ENCODE results near the gene PRELP.
"Not testable (repeated sequence)": the region's sequence is repeated elsewhere in the genome, so short reads cannot be mapped to it uniquely, and the experiment has no call there.

PRELP gene

DNA sequence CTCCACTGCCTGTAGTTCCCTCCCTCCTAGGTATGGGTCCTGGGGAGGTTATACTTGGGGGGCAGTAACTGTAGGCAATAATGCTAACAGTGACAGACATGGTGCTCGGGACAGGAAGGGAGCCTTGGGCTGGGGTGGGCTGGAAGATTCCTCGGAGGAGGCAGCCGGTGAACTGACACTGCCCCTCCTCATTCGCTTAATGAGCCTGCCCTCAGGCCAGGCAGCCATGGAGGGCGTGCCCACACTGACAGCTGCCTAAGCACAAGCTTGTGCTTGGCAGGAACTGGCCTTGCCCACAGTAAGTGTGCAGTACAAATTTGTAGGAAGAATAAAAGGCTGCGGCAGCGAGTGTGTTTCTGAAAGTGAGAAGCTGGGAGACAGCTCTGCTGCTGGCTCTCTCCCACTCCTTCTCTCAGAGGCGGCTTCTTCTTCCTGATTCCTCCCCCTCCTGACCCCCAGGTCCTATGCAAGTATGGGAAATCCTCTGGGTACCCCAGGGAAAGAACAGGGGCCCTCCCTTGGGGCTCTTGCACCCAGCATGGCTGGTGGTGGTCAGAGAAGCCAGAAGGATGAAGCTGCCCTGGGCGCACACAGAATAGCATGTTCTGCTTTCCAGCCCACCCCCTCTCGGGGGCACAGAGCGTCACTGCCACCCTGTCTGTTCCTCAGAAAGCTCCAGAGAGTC is 42.0 kb downstream of the PRELP start:
- TF ChIP-seq, protein P1, sequence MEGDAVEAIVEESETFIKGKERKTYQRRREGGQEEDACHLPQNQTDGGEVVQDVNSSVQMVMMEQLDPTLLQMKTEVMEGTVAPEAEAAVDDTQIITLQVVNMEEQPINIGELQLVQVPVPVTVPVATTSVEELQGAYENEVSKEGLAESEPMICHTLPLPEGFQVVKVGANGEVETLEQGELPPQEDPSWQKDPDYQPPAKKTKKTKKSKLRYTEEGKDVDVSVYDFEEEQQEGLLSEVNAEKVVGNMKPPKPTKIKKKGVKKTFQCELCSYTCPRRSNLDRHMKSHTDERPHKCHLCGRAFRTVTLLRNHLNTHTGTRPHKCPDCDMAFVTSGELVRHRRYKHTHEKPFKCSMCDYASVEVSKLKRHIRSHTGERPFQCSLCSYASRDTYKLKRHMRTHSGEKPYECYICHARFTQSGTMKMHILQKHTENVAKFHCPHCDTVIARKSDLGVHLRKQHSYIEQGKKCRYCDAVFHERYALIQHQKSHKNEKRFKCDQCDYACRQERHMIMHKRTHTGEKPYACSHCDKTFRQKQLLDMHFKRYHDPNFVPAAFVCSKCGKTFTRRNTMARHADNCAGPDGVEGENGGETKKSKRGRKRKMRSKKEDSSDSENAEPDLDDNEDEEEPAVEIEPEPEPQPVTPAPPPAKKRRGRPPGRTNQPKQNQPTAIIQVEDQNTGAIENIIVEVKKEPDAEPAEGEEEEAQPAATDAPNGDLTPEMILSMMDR (IDR thresholded peaks at IDR 0.05; ENCODE audit: low read length): no peak
- no peak overlapping the region for H2AFZ ChIP-seq (ENCODE audit: low read length)
- H4K20me1 ChIP-seq (ENCODE audit: insufficient read depth, low read length): no peaks in the 10 kb centered on the region
- H3F3A ChIP-seq (ENCODE audit: insufficient read depth, low read length): no peaks in the 10 kb centered on the region
- H3K36me3 ChIP-seq (replicated peaks; ENCODE audit: insufficient read depth, low read length): no peaks in the 10 kb centered on the region
- no peaks in the 10 kb centered on the region for H3K27me3 ChIP-seq (replicated peaks; ENCODE audit: insufficient read depth, low read length)
- H3K4me2 ChIP-seq (ENCODE audit: low read depth, low read length): no peak overlapping the region
- H3K79me2 ChIP-seq (ENCODE audit: low read length): no peaks in the 10 kb centered on the region
- no peak overlapping the region for H3K27ac ChIP-seq (ENCODE audit: low read length)
- no peaks in the 10 kb centered on the region for H3K4me1 ChIP-seq (ENCODE audit: low read length)
- no peak for DNase-seq
- no peak overlapping the region for H3K9ac ChIP-seq (ENCODE audit: low read length)
- no peaks in the 10 kb centered on the region for H3K9me2 ChIP-seq (replicated peaks; ENCODE audit: insufficient read depth, low read length)
- no peaks in the 10 kb centered on the region for H3K9me3 ChIP-seq (replicated peaks; ENCODE audit: insufficient read depth, low read length)
- no peak overlapping the region for H3K4me3 ChIP-seq (ENCODE audit: low read length)

DNA sequence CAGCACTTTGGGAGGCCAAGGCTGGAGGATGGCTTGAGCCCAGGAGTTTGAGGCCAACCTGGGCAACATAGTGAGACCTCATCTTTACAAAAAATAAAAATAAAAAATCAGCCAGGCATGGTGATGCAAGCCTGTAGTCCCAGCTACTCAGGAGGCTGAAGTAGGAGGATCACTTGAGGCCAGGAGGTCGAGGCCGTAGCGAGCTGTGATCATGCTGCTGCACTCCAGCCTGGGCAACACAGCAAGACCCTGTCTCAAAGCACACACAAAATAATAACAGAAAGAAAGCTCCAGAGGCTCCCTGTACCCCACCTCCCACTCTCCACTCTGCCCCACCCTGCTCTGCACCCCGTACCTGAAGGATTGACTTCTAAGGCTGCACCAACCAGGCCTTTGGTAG is 42.5 kb downstream of the PRELP start:
- not testable (repeated sequence) for H3K9ac ChIP-seq (ENCODE audit: low read length); H3K9me2 ChIP-seq (replicated peaks; ENCODE audit: insufficient read depth, low read length); H3K4me1 ChIP-seq (ENCODE audit: low read length); DNase-seq; H3K4me3 ChIP-seq (ENCODE audit: low read length); H3K9me3 ChIP-seq (replicated peaks; ENCODE audit: insufficient read depth, low read length); H2AFZ ChIP-seq (ENCODE audit: low read length); H3K27me3 ChIP-seq (replicated peaks; ENCODE audit: insufficient read depth, low read length); H3K79me2 ChIP-seq (ENCODE audit: low read length); H3K27ac ChIP-seq (ENCODE audit: low read length); H3K4me2 ChIP-seq (ENCODE audit: low read depth, low read length); H3F3A ChIP-seq (ENCODE audit: insufficient read depth, low read length); H4K20me1 ChIP-seq (ENCODE audit: insufficient read depth, low read length); H3K36me3 ChIP-seq (replicated peaks; ENCODE audit: insufficient read depth, low read length)

DNA sequence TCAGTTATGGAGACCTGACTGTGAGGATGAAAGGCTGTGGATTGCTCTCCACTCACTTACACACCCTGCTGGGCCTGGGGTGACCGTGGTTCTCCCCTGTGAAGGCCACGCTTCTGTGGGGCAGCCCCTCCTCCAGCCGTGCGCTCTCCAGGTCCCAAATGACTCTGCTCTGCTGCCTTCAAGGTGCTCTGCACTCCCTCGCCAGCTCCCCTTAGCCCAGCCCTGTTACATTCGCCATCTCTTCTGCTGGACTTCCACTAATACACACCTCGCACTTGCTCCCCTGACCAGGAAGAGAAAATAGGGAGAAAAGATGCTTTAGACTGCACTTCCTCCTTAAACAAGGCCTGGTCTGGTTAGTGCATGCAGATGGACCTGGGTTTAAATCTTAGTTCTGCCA is 42.9 kb downstream of the PRELP start:
- TF ChIP-seq EZH2phosphoT487 (IDR thresholded peaks at IDR 0.05; ENCODE audit: low read length): no peak
- no peak for TF ChIP-seq EZH2 (optimal IDR thresholded peaks at IDR 0.05; ENCODE audit: low read depth, low read length)
- TF ChIP-seq, protein P1 (IDR thresholded peaks at IDR 0.05; ENCODE audit: low read length): no peak
- H3F3A ChIP-seq (ENCODE audit: insufficient read depth, low read length): no peaks in the 10 kb centered on the region
- no peak overlapping the region for H2AFZ ChIP-seq (ENCODE audit: low read length)
- H3K36me3 ChIP-seq (replicated peaks; ENCODE audit: insufficient read depth, low read length): no peaks in the 10 kb centered on the region
- no peak overlapping the region for H3K9ac ChIP-seq (ENCODE audit: low read length)
- no peaks in the 10 kb centered on the region for H3K9me2 ChIP-seq (replicated peaks; ENCODE audit: insufficient read depth, low read length)
- H3K27me3 ChIP-seq (replicated peaks; ENCODE audit: insufficient read depth, low read length): no peaks in the 10 kb centered on the region
- H3K4me3 ChIP-seq (ENCODE audit: low read length): no peak overlapping the region
- H3K4me2 ChIP-seq (ENCODE audit: low read depth, low read length): no peak overlapping the region
- H3K79me2 ChIP-seq (ENCODE audit: low read length): no peaks in the 10 kb centered on the region
- H4K20me1 ChIP-seq (ENCODE audit: insufficient read depth, low read length): no peaks in the 10 kb centered on the region
- H3K27ac ChIP-seq (ENCODE audit: low read length): no peak overlapping the region
- no peaks in the 10 kb centered on the region for H3K9me3 ChIP-seq (replicated peaks; ENCODE audit: insufficient read depth, low read length)
- H3K4me1 ChIP-seq (ENCODE audit: low read length): no peaks in the 10 kb centered on the region
- DNase-seq: no peak

- no peak for DNase-seq
- H3K27ac ChIP-seq (ENCODE audit: low read length): no peak overlapping the region
- no peaks in the 10 kb centered on the region for H3K4me1 ChIP-seq (ENCODE audit: low read length)
- no peak overlapping the region for H3K4me2 ChIP-seq (ENCODE audit: low read depth, low read length)
- no peaks in the 10 kb centered on the region for H3K27me3 ChIP-seq (replicated peaks; ENCODE audit: insufficient read depth, low read length)
- H3K9me2 ChIP-seq (replicated peaks; ENCODE audit: insufficient read depth, low read length): no peaks in the 10 kb centered on the region
- H2AFZ ChIP-seq (ENCODE audit: low read length): no peak overlapping the region
- no peaks in the 10 kb centered on the region for H3K36me3 ChIP-seq (replicated peaks; ENCODE audit: insufficient read depth, low read length)
- no peaks in the 10 kb centered on the region for H4K20me1 ChIP-seq (ENCODE audit: insufficient read depth, low read length)
- H3K9ac ChIP-seq (ENCODE audit: low read length): no peak overlapping the region
- no peaks in the 10 kb centered on the region for H3F3A ChIP-seq (ENCODE audit: insufficient read depth, low read length)
- H3K4me3 ChIP-seq (ENCODE audit: low read length): no peak overlapping the region
- no peaks in the 10 kb centered on the region for H3K9me3 ChIP-seq (replicated peaks; ENCODE audit: insufficient read depth, low read length)
- H3K79me2 ChIP-seq (ENCODE audit: low read length): no peaks in the 10 kb centered on the region
- no peak for TF ChIP-seq EZH2phosphoT487 (IDR thresholded peaks at IDR 0.05; ENCODE audit: low read length)
- TF ChIP-seq EZH2 (optimal IDR thresholded peaks at IDR 0.05; ENCODE audit: low read depth, low read length): no peak
- TF ChIP-seq, protein P1 (IDR thresholded peaks at IDR 0.05; ENCODE audit: low read length): no peak
Measured at GRCh38 chr1:203519053-203519840, 43.6 kb downstream of the PRELP start.
